Testis (tissue), 5 donors: Measurements from ENCODE around the gene KRTAP27-1. TPM values are rescaled to one million over a fixed set of nuclear protein-coding genes. Genes with fewer than 3 reads are reported as not detected.

Experiments
- DNase-seq: peaks from one replicate; pipeline ENCODE4 v3.0.0-alpha.2; 2019
- H3K27ac ChIP-seq, 2 donors: fragments of 200-600 bp; sonication (generic); one replicate each; pipeline ENCODE4 v1.5.1; 2019
- H3K27me3 ChIP-seq: fragments of 200-600 bp; sonication (generic); one replicate; pipeline ENCODE4 v1.5.1; 2019
- H3K36me3 ChIP-seq: fragments of 200-600 bp; sonication (generic); one replicate; pipeline ENCODE4 v1.5.1; 2017; ENCODE audit warnings: low read depth; ENCODE audit errors: missing control alignments
- H3K4me1 ChIP-seq: fragments of 200-600 bp; sonication (generic); one replicate; pipeline ENCODE4 v1.5.1; 2019
- H3K4me3 ChIP-seq, 2 donors: fragments of 200-600 bp; sonication (generic); one replicate each; pipeline ENCODE4 v1.5.1; 2017 to 2019
- H3K9me3 ChIP-seq: fragments of 200-600 bp; sonication (generic); one replicate; pipeline ENCODE4 v1.5.1; 2017
- CTCF ChIP-seq, 3 experiments: fragments of 450-650 bp in 2 of 3; fragments of 200-600 bp in 1 of 3; sonication (generic) in 1 of 3; IDR thresholded peaks; one replicate each; pipeline ENCODE4 v1.5.1; 2016 to 2019; ENCODE audit warnings: antibody characterized with exemption in 3 of 3, mild to moderate bottlenecking in 2 of 3, moderate library complexity in 1 of 3
- POLR2A ChIP-seq: fragments of 450-650 bp; IDR thresholded peaks from one replicate; pipeline ENCODE4 v1.6.1; 2017; ENCODE audit warnings: antibody characterized with exemption, mild to moderate bottlenecking, moderate library complexity
- whole genome bisulfite sequencing, 2 donors: methylation state at CpG; one replicate each; pipeline ENCODE4 v1.1.5; 2018; 5-methylcytosine and 5-hydroxymethylcytosine counted together
- intact Hi-C: fragments of 100-400 bp; cut with DNase I; formaldehyde crosslinking; loops from one replicate; pipeline ENCODE4 v1.15.1; 2023; ENCODE audit warnings: low total_unique reads
- long read RNA-seq, 2 donors: transcript quantifications; one replicate each; lab custom pipeline, GENCODE V29; 2026
- polyA plus RNA-seq: library from polyadenylated mRNA; stranded (reverse); fragments of 350-450 nt; fragmentation: Illumina TruSeq; extraction: RNeasy Lipid Tissue Mini Kit (QIAGEN cat#74804); gene quantifications from one replicate; pipeline ENCODE4 v1.2.3, GENCODE V29; 2014; ENCODE audit warnings: low read depth, low replicate concordance; ENCODE audit not compliant: insufficient read depth
- total RNA-seq, 2 donors: library from RNA; depleted of rRNA; stranded (reverse); fragments of >200 nt; gene quantifications; one replicate each; pipeline ENCODE4 v1.2.3, GENCODE V29; 2016

The KRTAP27-1 gene, protein sequence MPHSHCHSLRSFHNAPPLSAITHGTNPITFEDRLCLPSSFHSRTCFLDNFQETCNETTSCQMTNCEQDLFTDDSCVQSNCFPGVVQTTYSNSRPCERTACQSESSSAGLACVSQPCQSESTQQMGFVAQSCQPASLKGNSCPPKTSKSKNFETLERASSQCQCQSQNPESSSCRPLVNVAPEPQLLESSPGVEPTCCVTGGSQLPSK
- total RNA-seq (not detected), polyA plus RNA-seq (not detected)
- long read RNA-seq, donor 1, partial matches to known transcripts: 0 of 1 reads
- long read RNA-seq, donor 1, other reads (novel, unspliced or antisense): 0 of 1 reads
- long read RNA-seq, donor 2: 0 reads

DNA sequence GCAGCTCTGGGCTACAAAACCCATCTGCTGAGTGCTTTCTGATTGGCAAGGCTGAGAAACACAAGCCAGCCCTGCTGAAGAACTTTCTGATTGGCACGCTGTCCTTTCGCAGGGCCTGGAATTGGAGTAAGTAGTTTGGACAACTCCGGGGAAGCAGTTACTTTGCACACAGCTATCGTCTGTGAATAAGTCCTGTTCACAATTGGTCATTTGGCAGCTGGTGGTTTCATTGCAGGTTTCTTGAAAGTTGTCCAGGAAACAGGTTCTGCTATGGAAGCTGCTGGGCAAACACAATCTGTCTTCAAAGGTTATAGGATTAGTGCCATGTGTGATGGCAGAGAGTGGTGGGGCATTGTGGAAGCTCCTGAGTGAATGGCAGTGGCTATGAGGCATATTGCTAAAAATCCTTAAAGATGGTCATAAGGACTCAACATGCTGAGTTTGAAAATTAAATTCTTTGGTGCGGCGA, at the start of gene KRTAP27-1:
Gene KRTAP27-1, minus strand, starts transcription at position 419 of the 469 bp plus-strand sequence. Its CDS starts 26 bp downstream, at position 393.
- intact Hi-C loops: no loop called here
- no peak within 1 kb of the TSS for H3K27ac ChIP-seq

DNA sequence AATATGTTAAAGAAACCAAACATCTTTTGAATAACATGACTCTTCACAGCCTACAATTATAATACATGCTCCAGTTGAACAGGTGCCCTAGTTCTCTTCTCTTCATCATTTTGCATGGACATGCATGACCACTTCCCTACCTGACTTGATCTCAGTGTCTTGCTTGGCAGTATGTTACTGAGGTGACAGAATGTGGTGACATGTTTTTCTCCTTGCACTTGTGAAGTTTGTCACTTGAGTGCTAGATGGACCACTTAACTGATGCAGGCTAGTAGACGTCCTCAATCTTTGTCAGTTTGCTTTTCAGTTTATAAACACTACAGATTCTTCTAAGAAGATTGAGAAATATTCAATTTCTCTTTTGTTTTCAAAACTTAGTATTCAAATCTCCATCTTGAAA, 44.7 kb upstream of the KRTAP27-1 start:
- Histone ChIP-seq H3K27me3 (no peaks in the 10 kb centered on the region), H3K36me3 (no peaks in the 10 kb centered on the region), H3K27ac (no peak overlapping the region), H3K4me1 (no peaks in the 10 kb centered on the region), H3K4me3 (no peak overlapping the region), H3K9me3 (no peaks in the 10 kb centered on the region)
- WGBS, 2 donors: 58 to 63% methylated on average over 1 of the region's 1 CpG
- TF ChIP-seq CTCF (IDR thresholded peaks at IDR 0.05) (no peak), POLR2A (no peak)
- intact Hi-C loops: no loop called here
- no peak for DNase-seq

More for the DNA sequence above, at the start of gene KRTAP27-1:
- Histone ChIP-seq H3K9me3 (no peaks in the 10 kb centered on the region), H3K4me3 (no peak within 1 kb of the TSS), H3K27me3 (no peaks in the 10 kb centered on the region), H3K36me3 (no peaks in the 10 kb centered on the region), H3K4me1 (no peaks in the 10 kb centered on the region)
- TF ChIP-seq POLR2A (no peak), CTCF (IDR thresholded peaks at IDR 0.05) (no peak)
- DNase-seq: no peak
- 89 to 94% methylated on average over 6 of the region's 6 CpGs for WGBS, 2 donors

DNA sequence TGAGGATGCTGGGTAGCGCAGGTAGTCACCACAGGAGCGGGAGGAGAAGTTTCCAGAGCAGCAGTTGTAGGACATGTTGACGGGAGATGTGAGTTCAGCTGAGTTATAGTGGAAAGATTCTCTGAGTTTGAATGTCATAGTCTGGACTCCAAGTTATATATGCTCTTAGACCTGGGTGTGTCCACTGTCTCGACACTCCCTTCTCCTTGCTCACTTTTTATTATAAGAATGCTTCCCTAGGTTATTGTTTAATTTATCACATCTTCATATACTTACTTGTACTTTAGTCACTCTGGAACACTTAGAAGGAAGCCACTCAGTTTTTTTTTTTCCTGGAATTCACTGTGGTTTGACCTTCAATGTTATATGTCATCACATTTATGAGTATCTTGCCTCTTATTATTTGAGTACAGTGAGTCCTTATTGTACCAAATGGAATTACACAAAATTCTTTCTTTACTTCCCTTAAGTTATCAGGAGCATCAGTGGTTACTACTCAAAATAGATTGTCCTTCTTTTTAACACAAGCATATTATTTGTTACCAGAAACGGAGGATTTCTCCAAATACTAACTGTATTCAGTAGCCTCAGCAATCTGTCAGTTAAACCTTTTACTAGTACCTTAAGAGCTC, 34.8 kb upstream of the KRTAP27-1 start, which contains the start of gene KRTAP13-2:
Gene KRTAP13-2, minus strand, starts transcription at position 133 of the 632 bp plus-strand sequence. Its CDS starts 58 bp downstream, at position 75.
- H3K27me3 ChIP-seq: no peaks in the 10 kb centered on the region
- H3K27ac ChIP-seq: no peak within 1 kb of the TSS
- no peak within 1 kb of the TSS for H3K4me3 ChIP-seq
- 81 to 82% methylated on average over 5 of the region's 5 CpGs for WGBS, 2 donors
- TF ChIP-seq CTCF (IDR thresholded peaks at IDR 0.05) (no peak), POLR2A (no peak)
- H3K36me3 ChIP-seq: no peaks in the 10 kb centered on the region
- intact Hi-C loops: no loop called here
- no peak for DNase-seq
- no peaks in the 10 kb centered on the region for H3K9me3 ChIP-seq
- no peaks in the 10 kb centered on the region for H3K4me1 ChIP-seq

DNA sequence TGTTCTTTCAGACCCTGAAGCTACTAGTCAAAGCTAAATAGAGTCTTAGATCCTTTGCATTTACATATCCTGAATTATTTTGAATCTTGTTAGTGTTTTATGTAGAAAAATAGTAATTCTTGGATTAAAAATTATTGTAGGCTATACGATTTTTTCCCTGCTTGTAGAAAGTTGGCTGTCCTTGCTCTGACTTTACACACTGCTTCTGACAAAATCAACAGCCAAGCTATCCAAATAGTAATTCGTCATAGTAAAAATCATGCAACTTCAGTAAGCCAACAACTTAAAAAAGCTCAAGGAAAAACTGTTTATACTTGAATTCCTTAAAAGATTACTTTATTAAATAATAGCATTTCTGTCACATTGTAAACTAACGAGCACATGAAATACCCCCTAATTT, 18.4 kb upstream of the KRTAP27-1 start:
- no peaks in the 10 kb centered on the region for H3K4me1 ChIP-seq
- H3K4me3 ChIP-seq: no peak overlapping the region
- H3K36me3 ChIP-seq: no peaks in the 10 kb centered on the region
- H3K27me3 ChIP-seq: no peaks in the 10 kb centered on the region
- H3K9me3 ChIP-seq: no peaks in the 10 kb centered on the region
- intact Hi-C loops: no loop called here
- 56 to 60% methylated on average over 3 of the region's 3 CpGs for WGBS, 2 donors
- no peak for TF ChIP-seq POLR2A
- TF ChIP-seq CTCF (IDR thresholded peaks at IDR 0.05): no peak
- no peak for DNase-seq
- H3K27ac ChIP-seq: no peak overlapping the region
